ENCODE results near the gene GTF2A1L. TPM values are rescaled to one million over a fixed set of nuclear protein-coding genes. Genes with fewer than 3 reads are reported as not detected.

GTF2A1L gene
- total and polyA plus RNA-seq, 2 experiments from 2014 or later: 0.65 to 0.94 TPM

DNA sequence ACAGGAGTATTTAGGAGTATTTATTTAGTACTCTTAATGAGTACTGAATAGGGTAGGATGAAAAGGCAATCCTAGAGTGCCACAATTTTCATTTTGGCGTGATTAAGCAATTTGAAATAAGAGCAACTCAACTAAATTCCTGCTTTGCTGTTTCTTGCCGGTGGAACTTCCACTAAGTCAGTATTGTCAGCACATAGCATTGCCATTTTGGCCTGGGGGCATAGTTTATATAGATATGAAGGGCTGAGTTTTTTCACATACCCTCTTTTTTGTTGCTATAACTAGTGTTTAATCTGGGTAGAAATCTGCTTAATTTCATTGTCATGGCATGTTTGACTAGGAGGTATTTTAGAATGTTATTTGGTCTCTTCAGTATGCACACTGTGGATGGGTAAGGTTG is 1.9 kb downstream of the GTF2A1L start:
- H3K79me2 ChIP-seq (replicated peaks; ENCODE audit: insufficient read depth): no peaks in the 10 kb centered on the region
- H3K4me3 ChIP-seq: no peak overlapping the region
- Mint-ChIP-seq H3K36me3 (ENCODE audit: low read depth) (peaks cover 9% of the 10 kb centered on the region; the same call in 2 of the 3 replicates), H3K4me3 (no peak overlapping the region), H3K9me3 (peaks cover 10% of the 10 kb centered on the region; the same call in 2 of the 3 replicates), H3K27me3 (ENCODE audit: insufficient read depth, low read depth, poor library complexity) (peaks cover 1% of the 10 kb centered on the region), H3K4me1 (no peaks in the 10 kb centered on the region), H3K27ac (no peak overlapping the region)
- DNase-seq (ENCODE audit: low spot score) (no peak), ATAC-seq (no peak)
- no peak overlapping the region for H3K27ac ChIP-seq (ENCODE audit: low read depth)
- no peaks in the 10 kb centered on the region for H3K36me3 ChIP-seq (ENCODE audit: insufficient read depth)
- H3K9me2 ChIP-seq (ENCODE audit: insufficient read depth): no peaks in the 10 kb centered on the region
- H3K27me3 ChIP-seq (ENCODE audit: insufficient read depth): no peaks in the 10 kb centered on the region
- H3F3A ChIP-seq (replicated peaks; ENCODE audit: low read depth): no peaks in the 10 kb centered on the region
- H3K4me2 ChIP-seq: no peak overlapping the region
- no peaks in the 10 kb centered on the region for H4K20me1 ChIP-seq (replicated peaks; ENCODE audit: insufficient read depth)
- H3K4me1 ChIP-seq (ENCODE audit: insufficient read depth): no peaks in the 10 kb centered on the region
- no peak overlapping the region for H2AFZ ChIP-seq
- TF ChIP-seq EZH2phosphoT487 (IDR thresholded peaks at IDR 0.05; ENCODE audit: unreplicated experiment): no peak
- TF ChIP-seq, protein P1, sequence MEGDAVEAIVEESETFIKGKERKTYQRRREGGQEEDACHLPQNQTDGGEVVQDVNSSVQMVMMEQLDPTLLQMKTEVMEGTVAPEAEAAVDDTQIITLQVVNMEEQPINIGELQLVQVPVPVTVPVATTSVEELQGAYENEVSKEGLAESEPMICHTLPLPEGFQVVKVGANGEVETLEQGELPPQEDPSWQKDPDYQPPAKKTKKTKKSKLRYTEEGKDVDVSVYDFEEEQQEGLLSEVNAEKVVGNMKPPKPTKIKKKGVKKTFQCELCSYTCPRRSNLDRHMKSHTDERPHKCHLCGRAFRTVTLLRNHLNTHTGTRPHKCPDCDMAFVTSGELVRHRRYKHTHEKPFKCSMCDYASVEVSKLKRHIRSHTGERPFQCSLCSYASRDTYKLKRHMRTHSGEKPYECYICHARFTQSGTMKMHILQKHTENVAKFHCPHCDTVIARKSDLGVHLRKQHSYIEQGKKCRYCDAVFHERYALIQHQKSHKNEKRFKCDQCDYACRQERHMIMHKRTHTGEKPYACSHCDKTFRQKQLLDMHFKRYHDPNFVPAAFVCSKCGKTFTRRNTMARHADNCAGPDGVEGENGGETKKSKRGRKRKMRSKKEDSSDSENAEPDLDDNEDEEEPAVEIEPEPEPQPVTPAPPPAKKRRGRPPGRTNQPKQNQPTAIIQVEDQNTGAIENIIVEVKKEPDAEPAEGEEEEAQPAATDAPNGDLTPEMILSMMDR (conservative IDR thresholded peaks at IDR 0.05; ENCODE audit: low read depth in 2 of 2): no peak
- TF ChIP-seq, protein P2, sequence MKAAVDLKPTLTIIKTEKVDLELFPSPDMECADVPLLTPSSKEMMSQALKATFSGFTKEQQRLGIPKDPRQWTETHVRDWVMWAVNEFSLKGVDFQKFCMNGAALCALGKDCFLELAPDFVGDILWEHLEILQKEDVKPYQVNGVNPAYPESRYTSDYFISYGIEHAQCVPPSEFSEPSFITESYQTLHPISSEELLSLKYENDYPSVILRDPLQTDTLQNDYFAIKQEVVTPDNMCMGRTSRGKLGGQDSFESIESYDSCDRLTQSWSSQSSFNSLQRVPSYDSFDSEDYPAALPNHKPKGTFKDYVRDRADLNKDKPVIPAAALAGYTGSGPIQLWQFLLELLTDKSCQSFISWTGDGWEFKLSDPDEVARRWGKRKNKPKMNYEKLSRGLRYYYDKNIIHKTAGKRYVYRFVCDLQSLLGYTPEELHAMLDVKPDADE (IDR thresholded peaks at IDR 0.05): no peak
- TF ChIP-seq ZNF114 (CRISPR knock-in tag; IDR thresholded peaks at IDR 0.05): no peak
- TF ChIP-seq, protein P3, sequence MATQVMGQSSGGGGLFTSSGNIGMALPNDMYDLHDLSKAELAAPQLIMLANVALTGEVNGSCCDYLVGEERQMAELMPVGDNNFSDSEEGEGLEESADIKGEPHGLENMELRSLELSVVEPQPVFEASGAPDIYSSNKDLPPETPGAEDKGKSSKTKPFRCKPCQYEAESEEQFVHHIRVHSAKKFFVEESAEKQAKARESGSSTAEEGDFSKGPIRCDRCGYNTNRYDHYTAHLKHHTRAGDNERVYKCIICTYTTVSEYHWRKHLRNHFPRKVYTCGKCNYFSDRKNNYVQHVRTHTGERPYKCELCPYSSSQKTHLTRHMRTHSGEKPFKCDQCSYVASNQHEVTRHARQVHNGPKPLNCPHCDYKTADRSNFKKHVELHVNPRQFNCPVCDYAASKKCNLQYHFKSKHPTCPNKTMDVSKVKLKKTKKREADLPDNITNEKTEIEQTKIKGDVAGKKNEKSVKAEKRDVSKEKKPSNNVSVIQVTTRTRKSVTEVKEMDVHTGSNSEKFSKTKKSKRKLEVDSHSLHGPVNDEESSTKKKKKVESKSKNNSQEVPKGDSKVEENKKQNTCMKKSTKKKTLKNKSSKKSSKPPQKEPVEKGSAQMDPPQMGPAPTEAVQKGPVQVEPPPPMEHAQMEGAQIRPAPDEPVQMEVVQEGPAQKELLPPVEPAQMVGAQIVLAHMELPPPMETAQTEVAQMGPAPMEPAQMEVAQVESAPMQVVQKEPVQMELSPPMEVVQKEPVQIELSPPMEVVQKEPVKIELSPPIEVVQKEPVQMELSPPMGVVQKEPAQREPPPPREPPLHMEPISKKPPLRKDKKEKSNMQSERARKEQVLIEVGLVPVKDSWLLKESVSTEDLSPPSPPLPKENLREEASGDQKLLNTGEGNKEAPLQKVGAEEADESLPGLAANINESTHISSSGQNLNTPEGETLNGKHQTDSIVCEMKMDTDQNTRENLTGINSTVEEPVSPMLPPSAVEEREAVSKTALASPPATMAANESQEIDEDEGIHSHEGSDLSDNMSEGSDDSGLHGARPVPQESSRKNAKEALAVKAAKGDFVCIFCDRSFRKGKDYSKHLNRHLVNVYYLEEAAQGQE (IDR thresholded peaks at IDR 0.05; ENCODE audit: unreplicated experiment): no peak
- no peak for TF ChIP-seq CREB1 (CRISPR knock-in tag; IDR thresholded peaks at IDR 0.05; ENCODE audit: low read depth)
- no peak for TF ChIP-seq EZH2 (IDR thresholded peaks at IDR 0.05; ENCODE audit: low read depth, unreplicated experiment)
- no peak for TF ChIP-seq ZNF331 (CRISPR knock-in tag; IDR thresholded peaks at IDR 0.05; ENCODE audit: low read depth)
- no peak for TF ChIP-seq NANOG (IDR thresholded peaks at IDR 0.05; ENCODE audit: borderline replicate concordance)
- TF ChIP-seq, protein P4, sequence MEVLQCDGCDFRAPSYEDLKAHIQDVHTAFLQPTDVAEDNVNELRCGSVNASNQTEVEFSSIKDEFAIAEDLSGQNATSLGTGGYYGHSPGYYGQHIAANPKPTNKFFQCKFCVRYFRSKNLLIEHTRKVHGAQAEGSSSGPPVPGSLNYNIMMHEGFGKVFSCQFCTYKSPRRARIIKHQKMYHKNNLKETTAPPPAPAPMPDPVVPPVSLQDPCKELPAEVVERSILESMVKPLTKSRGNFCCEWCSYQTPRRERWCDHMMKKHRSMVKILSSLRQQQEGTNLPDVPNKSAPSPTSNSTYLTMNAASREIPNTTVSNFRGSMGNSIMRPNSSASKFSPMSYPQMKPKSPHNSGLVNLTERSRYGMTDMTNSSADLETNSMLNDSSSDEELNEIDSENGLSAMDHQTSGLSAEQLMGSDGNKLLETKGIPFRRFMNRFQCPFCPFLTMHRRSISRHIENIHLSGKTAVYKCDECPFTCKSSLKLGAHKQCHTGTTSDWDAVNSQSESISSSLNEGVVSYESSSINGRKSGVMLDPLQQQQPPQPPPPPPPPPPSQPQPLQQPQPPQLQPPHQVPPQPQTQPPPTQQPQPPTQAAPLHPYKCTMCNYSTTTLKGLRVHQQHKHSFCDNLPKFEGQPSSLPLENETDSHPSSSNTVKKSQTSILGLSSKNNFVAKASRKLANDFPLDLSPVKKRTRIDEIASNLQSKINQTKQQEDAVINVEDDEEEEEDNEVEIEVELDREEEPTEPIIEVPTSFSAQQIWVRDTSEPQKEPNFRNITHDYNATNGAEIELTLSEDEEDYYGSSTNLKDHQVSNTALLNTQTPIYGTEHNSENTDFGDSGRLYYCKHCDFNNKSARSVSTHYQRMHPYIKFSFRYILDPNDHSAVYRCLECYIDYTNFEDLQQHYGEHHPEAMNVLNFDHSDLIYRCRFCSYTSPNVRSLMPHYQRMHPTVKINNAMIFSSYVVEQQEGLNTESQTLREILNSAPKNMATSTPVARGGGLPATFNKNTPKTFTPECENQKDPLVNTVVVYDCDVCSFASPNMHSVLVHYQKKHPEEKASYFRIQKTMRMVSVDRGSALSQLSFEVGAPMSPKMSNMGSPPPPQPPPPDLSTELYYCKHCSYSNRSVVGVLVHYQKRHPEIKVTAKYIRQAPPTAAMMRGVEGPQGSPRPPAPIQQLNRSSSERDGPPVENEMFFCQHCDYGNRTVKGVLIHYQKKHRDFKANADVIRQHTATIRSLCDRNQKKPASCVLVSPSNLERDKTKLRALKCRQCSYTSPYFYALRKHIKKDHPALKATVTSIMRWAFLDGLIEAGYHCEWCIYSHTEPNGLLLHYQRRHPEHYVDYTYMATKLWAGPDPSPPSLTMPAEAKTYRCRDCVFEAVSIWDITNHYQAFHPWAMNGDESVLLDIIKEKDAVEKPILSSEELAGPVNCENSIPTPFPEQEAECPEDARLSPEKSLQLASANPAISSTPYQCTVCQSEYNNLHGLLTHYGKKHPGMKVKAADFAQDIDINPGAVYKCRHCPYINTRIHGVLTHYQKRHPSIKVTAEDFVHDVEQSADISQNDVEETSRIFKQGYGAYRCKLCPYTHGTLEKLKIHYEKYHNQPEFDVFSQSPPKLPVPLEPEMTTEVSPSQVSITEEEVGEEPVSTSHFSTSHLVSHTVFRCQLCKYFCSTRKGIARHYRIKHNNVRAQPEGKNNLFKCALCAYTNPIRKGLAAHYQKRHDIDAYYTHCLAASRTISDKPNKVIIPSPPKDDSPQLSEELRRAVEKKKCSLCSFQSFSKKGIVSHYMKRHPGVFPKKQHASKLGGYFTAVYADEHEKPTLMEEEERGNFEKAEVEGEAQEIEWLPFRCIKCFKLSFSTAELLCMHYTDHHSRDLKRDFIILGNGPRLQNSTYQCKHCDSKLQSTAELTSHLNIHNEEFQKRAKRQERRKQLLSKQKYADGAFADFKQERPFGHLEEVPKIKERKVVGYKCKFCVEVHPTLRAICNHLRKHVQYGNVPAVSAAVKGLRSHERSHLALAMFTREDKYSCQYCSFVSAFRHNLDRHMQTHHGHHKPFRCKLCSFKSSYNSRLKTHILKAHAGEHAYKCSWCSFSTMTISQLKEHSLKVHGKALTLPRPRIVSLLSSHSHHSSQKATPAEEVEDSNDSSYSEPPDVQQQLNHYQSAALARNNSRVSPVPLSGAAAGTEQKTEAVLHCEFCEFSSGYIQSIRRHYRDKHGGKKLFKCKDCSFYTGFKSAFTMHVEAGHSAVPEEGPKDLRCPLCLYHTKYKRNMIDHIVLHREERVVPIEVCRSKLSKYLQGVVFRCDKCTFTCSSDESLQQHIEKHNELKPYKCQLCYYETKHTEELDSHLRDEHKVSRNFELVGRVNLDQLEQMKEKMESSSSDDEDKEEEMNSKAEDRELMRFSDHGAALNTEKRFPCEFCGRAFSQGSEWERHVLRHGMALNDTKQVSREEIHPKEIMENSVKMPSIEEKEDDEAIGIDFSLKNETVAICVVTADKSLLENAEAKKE (CRISPR knock-in tag; IDR thresholded peaks at IDR 0.05): no peak
- no peak for TF ChIP-seq POLR2AphosphoS5 (IDR thresholded peaks at IDR 0.05; ENCODE audit: low read depth)
- TF ChIP-seq STAT1 (IDR thresholded peaks at IDR 0.05; ENCODE audit: unreplicated experiment): no peak
- no peak for TF ChIP-seq JUNB (IDR thresholded peaks at IDR 0.05; ENCODE audit: unreplicated experiment)
